HCT116 (cell line): ENCODE measurements around the gene BEND6. TPM values are rescaled to one million over a fixed set of nuclear protein-coding genes. Genes with fewer than 3 reads are reported as not detected.

Experiments
- ATAC-seq: fragments of 200-7000 bp; cut with Tn5 transposase; 2 replicates; pipeline ENCODE4 v1.9.1; 2020; ENCODE audit warnings: mild to moderate bottlenecking, moderate library complexity
- BruUV-seq: library from RNA; stranded (reverse); fragments of 400-500 nt; replicated peaks from 2 replicates; lab custom pipeline; 2021; lab: Mats Ljungman, UMichigan
- CTCF ChIA-PET: fragments of 300-600 bp; sonication (Branson Sonifier 250); formaldehyde crosslinking; loops from one replicate; lab custom pipeline; 2021; ENCODE audit warnings: antibody characterized with exemption; lab: Charles Lee
- POLR2A ChIA-PET: fragments of 300-600, 350-600 bp; sonication (Branson Sonifier 250); formaldehyde crosslinking; loops from one replicate; lab custom pipeline; 2021; ENCODE audit warnings: antibody characterized with exemption; lab: Charles Lee
- RAD21 ChIA-PET, 2 experiments: fragments of 300-600 bp; sonication (Branson Sonifier 250); formaldehyde crosslinking; loops; one replicate each; lab custom pipeline; 2023; ENCODE audit warnings: low total read pairs in 2 of 2; ENCODE audit not compliant: uncharacterized antibody in 2 of 2, unreplicated experiment in 2 of 2, low non-redundant PET in 1 of 2; lab: Charles Lee
- DNase-seq: peaks from one replicate; pipeline ENCODE4 v3.0.0-alpha.2; 2010; ENCODE audit warnings: low read depth, low spot score
- H2AFZ ChIP-seq: fragments of 200-600 bp; shearing (Covaris generic), sonication (generic); 2 replicates; pipeline ENCODE4 v1.6.1; 2017; ENCODE audit warnings: low read depth, mixed run types, mixed read lengths, antibody characterized with exemption, low read length; ENCODE audit not compliant: poor library complexity, severe bottlenecking
- H3K27ac ChIP-seq: 2 replicates; pipeline ENCODE4 v1.5.1; 2012; ENCODE audit warnings: low read depth, low read length
- H3K27me3 ChIP-seq: fragments of 200-600 bp; sonication (generic); 2 replicates; pipeline ENCODE4 v1.6.1; 2016; ENCODE audit warnings: mixed run types, low read length, mixed read lengths; ENCODE audit not compliant: insufficient read depth
- H3K36me3 ChIP-seq, 2 experiments: fragments of 200-500 bp in 1 of 2; fragments of 200-600 bp in 1 of 2; sonication (Bioruptor generic) in 1 of 2; sonication (generic) in 1 of 2; 2 replicates each; pipeline versions ENCODE4 v1.5.1 to v1.6.1; 2014 to 2016; ENCODE audit warnings: low read length in 2 of 2, inconsistent platforms in 1 of 2, mixed read lengths in 1 of 2, mixed run types in 1 of 2; ENCODE audit not compliant: insufficient read depth in 2 of 2, control insufficient read depth in 1 of 2
- H3K4me1 ChIP-seq, 2 experiments: fragments of 200-600 bp in 1 of 2; sonication (generic) in 1 of 2; 2 replicates each; pipeline versions ENCODE4 v1.5.1 to v1.6.1; 2012 to 2017; ENCODE audit warnings: low read length in 2 of 2, inconsistent platforms in 1 of 2, mild to moderate bottlenecking in 1 of 2, mixed read lengths in 1 of 2, mixed run types in 1 of 2, moderate library complexity in 1 of 2; ENCODE audit not compliant: insufficient read depth in 2 of 2, control insufficient read depth in 1 of 2
- H3K4me2 ChIP-seq: fragments of 200-600 bp; sonication (generic); 2 replicates; pipeline ENCODE4 v1.6.1; 2017; ENCODE audit warnings: mixed run types, low read length, mixed read lengths
- H3K4me3 ChIP-seq, 2 experiments: fragments of 200-600 bp in 1 of 2; sonication (generic) in 1 of 2; replicated peaks in 1 of 2; 2 replicates each; pipeline ENCODE4 v1.5.1; 2011 to 2016; ENCODE audit warnings: low read length in 2 of 2, control low read depth in 1 of 2, low read depth in 1 of 2, mild to moderate bottlenecking in 1 of 2, mixed read lengths in 1 of 2, mixed run types in 1 of 2
- H3K79me2 ChIP-seq: fragments of 200-600 bp; sonication (generic); 2 replicates; pipeline ENCODE4 v1.6.1; 2017; ENCODE audit warnings: mild to moderate bottlenecking, mixed run types, low read length, moderate library complexity, mixed read lengths; ENCODE audit not compliant: insufficient read depth
- H3K9ac ChIP-seq: fragments of 200-600 bp; sonication (generic); 2 replicates; pipeline ENCODE4 v1.6.1; 2016; ENCODE audit warnings: low read length, mixed read lengths
- H3K9me2 ChIP-seq: fragments of 200-600 bp; sonication (generic), shearing (Covaris generic); 2 replicates; pipeline ENCODE4 v1.6.1; 2017; ENCODE audit warnings: mixed run types, mild to moderate bottlenecking, moderate library complexity; ENCODE audit not compliant: insufficient read depth
- H3K9me3 ChIP-seq, 2 experiments: fragments of 200-500 bp in 1 of 2; fragments of 200-600 bp in 1 of 2; sonication (Bioruptor generic) in 1 of 2; sonication (generic) in 1 of 2; 2 replicates each; pipeline ENCODE4 v1.6.1; 2014 to 2017; ENCODE audit warnings: low read length in 2 of 2, mixed read lengths in 2 of 2, inconsistent platforms in 1 of 2, low read depth in 1 of 2, mild to moderate bottlenecking in 1 of 2, mixed run types in 1 of 2, moderate library complexity in 1 of 2; ENCODE audit not compliant: control insufficient read depth in 1 of 2, insufficient read depth in 1 of 2
- H4K20me1 ChIP-seq: fragments of 200-600 bp; sonication (generic), shearing (Covaris generic); 2 replicates; pipeline ENCODE4 v1.6.1; 2017; ENCODE audit warnings: mixed run types, mild to moderate bottlenecking, moderate library complexity; ENCODE audit not compliant: insufficient read depth
- ATF3 ChIP-seq: IDR thresholded peaks from 2 replicates; pipeline ENCODE4 v1.6.1; 2012
- CBX3 ChIP-seq: IDR thresholded peaks from 2 replicates; pipeline ENCODE4 v1.6.1; 2012; ENCODE audit warnings: low read depth
- EGR1 ChIP-seq: IDR thresholded peaks from 2 replicates; pipeline ENCODE4 v1.6.1; 2012; ENCODE audit warnings: low read depth
- ELF1 ChIP-seq: IDR thresholded peaks from 2 replicates; pipeline ENCODE4 v1.6.1; 2012; ENCODE audit warnings: low read depth, borderline replicate concordance
- EZH2 ChIP-seq: fragments of 200-600 bp; sonication (generic); IDR thresholded peaks from 2 replicates; pipeline ENCODE4 v1.6.1; 2017; ENCODE audit warnings: antibody characterized with exemption, mixed run types
- EZH2phosphoT487 ChIP-seq: fragments of 200-600 bp; IDR thresholded peaks from 2 replicates; pipeline ENCODE4 v1.6.1; 2018; ENCODE audit warnings: antibody characterized with exemption, borderline replicate concordance
- FOSL1 ChIP-seq: IDR thresholded peaks from 2 replicates; pipeline ENCODE4 v1.6.1; 2012; ENCODE audit warnings: low read depth
- JUND ChIP-seq: IDR thresholded peaks from 2 replicates; pipeline ENCODE4 v1.6.1; 2012
- POLR2A ChIP-seq: IDR thresholded peaks from 2 replicates; pipeline ENCODE4 v1.7.0; 2011; ENCODE audit warnings: borderline replicate concordance; ENCODE audit not compliant: insufficient read depth, insufficient read length; ENCODE audit errors: extremely low read depth
- RAD21 ChIP-seq: IDR thresholded peaks from 2 replicates; pipeline ENCODE4 v1.6.1; 2012; ENCODE audit warnings: low read depth, mild to moderate bottlenecking
- SIN3A ChIP-seq: IDR thresholded peaks from 2 replicates; pipeline ENCODE4 v1.6.1; 2012; ENCODE audit warnings: low read depth
- SP1 ChIP-seq: IDR thresholded peaks from 2 replicates; pipeline ENCODE4 v1.6.1; 2012; ENCODE audit warnings: low read depth
- SRF ChIP-seq: IDR thresholded peaks from 2 replicates; pipeline ENCODE4 v1.6.1; 2012; ENCODE audit warnings: low read depth
- TCF7L2 ChIP-seq: IDR thresholded peaks from 2 replicates; pipeline ENCODE4 v1.7.0; 2011; ENCODE audit warnings: borderline replicate concordance, inconsistent platforms; ENCODE audit not compliant: insufficient read depth, insufficient read length; ENCODE audit errors: extremely low read depth
- YY1 ChIP-seq: IDR thresholded peaks from 2 replicates; pipeline ENCODE4 v1.6.1; 2011; ENCODE audit warnings: low read length, low read depth, moderate library complexity, mild to moderate bottlenecking; ENCODE audit not compliant: insufficient replicate concordance; ENCODE audit errors: extremely low read depth
- ZBTB33 ChIP-seq: IDR thresholded peaks from 2 replicates; pipeline ENCODE4 v1.6.1; 2011; ENCODE audit warnings: mild to moderate bottlenecking, low read length, moderate library complexity; ENCODE audit not compliant: insufficient replicate concordance; ENCODE audit errors: extremely low read depth
- ZNF274 ChIP-seq: fragments of 200-500 bp; sonication (Bioruptor generic); IDR thresholded peaks from 2 replicates; pipeline ENCODE4 v1.6.1; 2014; ENCODE audit warnings: mild to moderate bottlenecking, low read depth, low read length, inconsistent platforms
- intact Hi-C: fragments of 100-400 bp; cut with micrococcal nuclease; formaldehyde crosslinking; loops from 2 replicates; pipeline ENCODE4 v1.10.0; 2022
- total RNA-seq: library from RNA; stranded (reverse); gene quantifications from one replicate; pipeline ENCODE4 v1.2.1, GENCODE V29; 2021; ENCODE audit not compliant: unreplicated experiment
- TF ChIP-seq, protein P1 (sequence below): IDR thresholded peaks from 2 replicates; pipeline ENCODE4 v1.6.1; 2012

BEND6 gene
- total RNA-seq, 1 experiment from 2014 or later = 4.0 TPM

DNA sequence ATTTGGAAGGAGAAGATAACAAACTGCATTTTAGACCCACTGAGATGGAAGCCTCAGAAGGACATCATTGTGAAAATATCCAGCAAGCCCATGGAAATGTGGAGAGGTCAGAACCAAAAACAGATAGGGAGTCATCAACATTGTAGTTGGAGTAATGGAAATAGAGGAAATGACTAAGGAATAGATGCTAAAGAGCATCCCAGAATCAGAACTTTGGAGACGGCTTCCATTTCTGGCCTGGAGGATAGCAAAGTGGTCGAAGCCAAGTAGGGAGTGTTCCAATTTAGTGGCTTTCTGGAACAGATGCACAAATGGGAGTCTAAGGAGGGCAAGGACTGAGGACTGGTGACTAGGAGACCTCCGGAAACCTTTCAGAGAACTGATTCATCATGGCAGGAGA, 3.6 kb downstream of the BEND6 start:
- ChIA-PET POLR2A (no interaction called here), RAD21 (interaction anchor here in 1 of 2 experiments (1.6 kb wide), 1 partner anchor 54 kb away, joined by 5 read pairs; no protein-coding TSS in a partner anchor), CTCF (interaction anchor here (4.5 kb wide), 1 partner anchor 55 kb away, joined by 43 read pairs; no protein-coding TSS in a partner anchor)
- no peaks in the 10 kb centered on the region for H3K36me3 ChIP-seq
- DNase-seq (no peak), ATAC-seq (no peak)
- H3K4me2 ChIP-seq = no peak overlapping the region
- H3K9ac ChIP-seq = no peak overlapping the region
- H3K27ac ChIP-seq = no peak overlapping the region
- no peaks in the 10 kb centered on the region for H3K9me2 ChIP-seq
- H3K27me3 ChIP-seq = no peaks in the 10 kb centered on the region
- H2AFZ ChIP-seq = no peak overlapping the region
- no peaks in the 10 kb centered on the region for H3K9me3 ChIP-seq
- H3K4me3 ChIP-seq = no peak overlapping the region
- H3K4me1 ChIP-seq = peaks cover 7 to 56% of the 10 kb centered on the region in 2 experiments
- no peaks in the 10 kb centered on the region for H4K20me1 ChIP-seq
- no TSS peak for BruUV-seq
- intact Hi-C loops = loop anchor here (5.0 kb wide), 2 partner anchors 59 to 214 kb away; partner anchors contain the start of gene BAG2
- H3K79me2 ChIP-seq = peaks cover 15% of the 10 kb centered on the region
- TF ChIP-seq EGR1 (no peak), EZH2 (no peak), TCF7L2 (no peak), POLR2A (no peak), EZH2phosphoT487 (no peak), ZBTB33 (no peak), SP1 (no peak), SIN3A (no peak), FOSL1 (no peak), SRF (no peak), CBX3 (no peak), ELF1 (no peak), ATF3 (no peak), YY1 (no peak), ZNF274 (no peak), JUND (no peak), RAD21 (no peak)
- TF ChIP-seq, protein P1, sequence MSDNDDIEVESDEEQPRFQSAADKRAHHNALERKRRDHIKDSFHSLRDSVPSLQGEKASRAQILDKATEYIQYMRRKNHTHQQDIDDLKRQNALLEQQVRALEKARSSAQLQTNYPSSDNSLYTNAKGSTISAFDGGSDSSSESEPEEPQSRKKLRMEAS = no peak
